CD4-positive, alpha-beta T cell treated with Interleukin-4 for 1 hour (primary cell): ENCODE data around the gene FCRL1.
A peak's percentile ranks its signal among the peaks of the same experiment; 100 is the strongest.

Experiments used
- DNase-seq, 2 donors: peaks; one replicate each; pipeline ENCODE4 v3.0.0-alpha.2; 2020 to 2022

The FCRL1 gene

GRCh38 chr1:157819896-157820295 lies at the start of gene FCRL1:
Gene FCRL1 (minus strand): TSS chr1:157820120. CDS start chr1:157820037, 83 bp downstream.
- peak; percentile 1 to 18 for DNase-seq

GRCh38 chr1:157868654-157869053 lies 48.7 kb upstream of the FCRL1 start:
- no peak for DNase-seq

GRCh38 chr1:157862114-157863070 lies 42.5 kb upstream of the FCRL1 start:
- DNase-seq = no peak

GRCh38 chr1:157856538-157856937 lies 36.6 kb upstream of the FCRL1 start:
- DNase-seq = no peak

- DNase-seq = no peak
Measured at GRCh38 chr1:157852476-157852875, 32.6 kb upstream of the FCRL1 start.

- DNase-seq = peak in 1 of 2 donors; percentile 16
Measured at GRCh38 chr1:157849229-157849875, 29.4 kb upstream of the FCRL1 start.

- no peak for DNase-seq
Measured at GRCh38 chr1:157844089-157844830, 24.3 kb upstream of the FCRL1 start.

- no peak for DNase-seq
Measured at GRCh38 chr1:157842939-157843338, 23.0 kb upstream of the FCRL1 start.

GRCh38 chr1:157841708-157842107 lies 21.8 kb upstream of the FCRL1 start, which contains the start of gene CD5L:
Gene CD5L (minus strand): TSS chr1:157841808. CDS start chr1:157841701, 107 bp downstream.
- no peak for DNase-seq

GRCh38 chr1:157838966-157839365 lies 19.0 kb upstream of the FCRL1 start:
- DNase-seq = no peak

GRCh38 chr1:157834430-157834829 lies 14.5 kb upstream of the FCRL1 start:
- DNase-seq = no peak

- no peak for DNase-seq
Measured at GRCh38 chr1:157833145-157833544, 13.2 kb upstream of the FCRL1 start.

- no peak for DNase-seq
Measured at GRCh38 chr1:157831968-157832626, 12.2 kb upstream of the FCRL1 start.

- no peak for DNase-seq
Measured at GRCh38 chr1:157830887-157831286, 11.0 kb upstream of the FCRL1 start.

- no peak for DNase-seq
Measured at GRCh38 chr1:157829711-157830110, 9.8 kb upstream of the FCRL1 start.

- no peak for DNase-seq
Measured at GRCh38 chr1:157829210-157829609, 9.3 kb upstream of the FCRL1 start.

GRCh38 chr1:157820299-157820698 lies 379 bp upstream of the FCRL1 start:
- no peak for DNase-seq

- DNase-seq = no peak
Measured at GRCh38 chr1:157819215-157819614, 705 bp downstream of the FCRL1 start.

GRCh38 chr1:157813269-157813668 lies 6.7 kb downstream of the FCRL1 start:
- no peak for DNase-seq

GRCh38 chr1:157806431-157807149 lies 13.3 kb downstream of the FCRL1 start:
- DNase-seq = peak in 1 of 2 donors; percentile 81

- DNase-seq = peak; percentile 4 to 42
Measured at GRCh38 chr1:157803851-157804250, 16.1 kb downstream of the FCRL1 start.

- no peak for DNase-seq
Measured at GRCh38 chr1:157799996-157800395, 19.9 kb downstream of the FCRL1 start.
